Non-pigmented ciliary epithelial cell (primary cell): ENCODE results near the gene SYK.
"Not testable (repeated sequence)": the region's sequence is repeated elsewhere in the genome, so short reads cannot be mapped to it uniquely, and the experiment has no call there.

Experiments used
- DNase-seq: peaks from one replicate; pipeline ENCODE4 v3.0.0-alpha.2; 2010; ENCODE audit warnings: low read depth

The SYK gene

GRCh38 chr9:90880669-90881068, 79.0 kb downstream of the SYK start:
- DNase-seq = no peak

DNA sequence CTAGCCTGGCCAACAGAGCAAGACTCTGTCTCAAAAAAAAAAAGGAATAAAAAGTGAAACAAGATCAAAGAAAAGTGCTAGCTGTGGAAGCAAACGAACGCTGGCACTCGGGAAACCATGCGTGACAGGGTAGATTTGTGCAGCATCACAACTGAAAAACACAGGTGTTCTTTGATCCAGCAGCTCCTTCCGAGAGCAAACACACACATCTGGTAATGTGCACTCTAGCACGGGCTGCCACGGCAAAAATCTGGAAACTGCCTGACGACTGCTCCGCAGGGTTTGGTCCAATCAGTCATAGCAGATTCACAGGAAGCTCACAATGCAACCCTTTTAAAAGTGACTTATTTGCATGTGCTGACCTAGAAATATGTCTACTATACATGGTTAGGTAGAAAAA, 80.0 kb downstream of the SYK start:
- DNase-seq = no peak

GRCh38 chr9:90882991-90883600, 81.5 kb downstream of the SYK start:
- DNase-seq = no peak

- no peak for DNase-seq
Observed at GRCh38 chr9:90883661-90884060, 82.0 kb downstream of the SYK start.

DNA sequence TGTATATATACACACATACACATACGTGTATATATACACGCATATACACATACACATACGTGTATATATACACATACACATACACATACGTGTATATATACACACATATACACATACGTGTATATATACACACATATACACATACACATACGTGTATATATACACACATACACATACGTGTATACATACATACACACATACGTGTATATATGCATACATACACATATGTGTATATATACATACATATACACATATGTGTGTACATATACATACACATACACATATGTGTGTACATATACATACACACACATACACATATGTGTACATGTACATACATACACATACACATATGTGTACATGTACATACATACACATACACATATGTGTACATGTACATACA, 82.6 kb downstream of the SYK start:
- DNase-seq = no peak

GRCh38 chr9:90886868-90887267, 85.2 kb downstream of the SYK start:
- not testable (repeated sequence) for DNase-seq

- no peak for DNase-seq
Observed at GRCh38 chr9:90888941-90889340, 87.3 kb downstream of the SYK start.

- DNase-seq = no peak
Observed at GRCh38 chr9:90890146-90890810, 88.7 kb downstream of the SYK start.

DNA sequence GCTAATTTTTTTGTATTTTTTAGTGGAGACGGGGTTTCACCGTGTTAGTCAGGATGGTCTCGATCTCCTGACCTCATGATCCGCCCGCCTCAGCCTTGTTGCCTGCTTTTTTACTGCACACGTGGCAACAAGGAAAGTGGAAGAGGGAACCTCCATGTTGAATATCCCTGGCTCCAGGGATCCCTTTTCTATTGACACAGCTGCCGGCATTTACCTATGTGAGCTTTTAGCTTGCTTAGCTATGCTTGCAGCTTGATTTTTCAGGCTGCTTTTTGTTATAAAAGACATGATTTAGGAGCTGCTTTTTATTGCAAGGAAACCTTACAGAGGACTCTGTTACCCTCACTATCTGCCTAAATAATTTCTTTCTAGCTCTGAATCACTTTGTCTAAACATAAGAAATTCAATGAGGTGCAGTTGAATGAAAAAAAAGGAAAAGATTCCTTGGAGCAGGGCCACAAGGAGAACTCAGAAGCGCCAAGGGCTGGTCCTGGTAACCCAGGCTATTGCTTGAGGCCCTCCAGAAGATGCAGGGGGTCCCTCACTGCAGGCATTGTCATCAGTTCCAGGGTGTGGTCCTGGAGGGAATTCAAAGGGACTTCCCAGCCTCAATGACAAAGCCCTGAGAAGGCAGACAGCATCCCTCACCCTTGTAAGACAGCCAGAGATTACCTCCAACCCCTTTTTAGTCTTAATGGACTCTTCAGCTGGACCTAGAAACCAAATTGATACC, 89.9 kb downstream of the SYK start:
- no peak for DNase-seq

- no peak for DNase-seq
Observed at GRCh38 chr9:90892918-90893317, 91.3 kb downstream of the SYK start.

- no peak for DNase-seq
Observed at GRCh38 chr9:90893706-90894105, 92.1 kb downstream of the SYK start.

GRCh38 chr9:90894986-90895687, 93.5 kb downstream of the SYK start:
- DNase-seq = no peak

GRCh38 chr9:90895786-90896185, 94.2 kb downstream of the SYK start:
- DNase-seq = no peak

- DNase-seq = no peak
Observed at GRCh38 chr9:90896231-90896630, 94.6 kb downstream of the SYK start.

- DNase-seq = no peak
Observed at GRCh38 chr9:90898228-90898627, 96.6 kb downstream of the SYK start.

- DNase-seq = no peak
Observed at GRCh38 chr9:90899287-90899686, 97.7 kb downstream of the SYK start.

DNA sequence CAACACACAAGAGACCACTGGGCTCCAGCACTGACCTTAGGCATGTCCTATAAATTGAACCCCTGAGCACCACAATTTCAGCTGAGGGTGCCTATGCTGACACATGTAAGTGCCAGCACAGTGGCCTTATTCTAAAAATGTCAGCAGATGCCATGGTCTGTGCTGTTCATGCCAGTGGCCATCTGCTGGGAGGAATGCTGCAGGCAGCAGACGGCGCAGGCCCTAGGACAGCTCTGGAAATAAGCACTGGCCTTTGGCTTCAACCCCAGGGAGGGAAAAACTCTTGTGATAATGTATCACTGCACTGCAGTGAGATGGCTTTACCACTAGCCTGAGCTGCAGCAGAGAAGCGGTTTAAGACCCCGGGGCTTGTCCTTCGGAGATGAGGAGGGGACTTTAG, 98.5 kb downstream of the SYK start:
- DNase-seq = no peak

GRCh38 chr9:90901933-90902332, 100.3 kb downstream of the SYK start:
- no peak for DNase-seq

DNA sequence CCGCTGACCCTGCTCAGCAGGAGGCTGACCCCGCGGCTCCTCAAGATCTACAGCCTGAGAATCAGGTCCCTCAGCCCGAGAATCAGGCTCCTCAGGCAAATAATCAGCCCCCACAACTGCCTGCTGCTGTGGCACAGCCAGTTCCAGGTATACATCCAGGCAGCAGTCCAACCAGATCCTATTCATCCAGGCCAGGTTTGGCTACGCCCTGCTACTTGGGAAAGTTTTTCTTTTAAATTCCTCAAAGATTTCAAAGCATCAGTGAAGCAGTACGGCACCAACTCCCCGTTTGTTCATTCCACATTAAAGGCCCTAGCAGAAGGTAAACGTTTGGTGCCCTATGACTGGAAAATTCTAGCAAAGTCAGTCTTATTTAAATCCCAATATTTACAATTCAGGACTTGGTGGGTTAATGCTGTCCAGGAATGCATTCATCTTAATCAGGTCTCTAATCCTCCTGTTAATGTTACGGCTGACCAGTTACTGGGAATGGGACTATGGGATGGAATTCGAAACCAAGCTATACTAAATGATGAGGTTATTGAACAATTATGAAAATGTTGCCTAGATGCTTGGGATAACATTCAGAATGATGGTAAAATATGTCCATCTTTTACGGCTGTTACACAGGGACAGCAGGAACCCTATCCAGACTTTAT, 102.3 kb downstream of the SYK start:
- DNase-seq = no peak

- no peak for DNase-seq
Observed at GRCh38 chr9:90904706-90905478, 103.3 kb downstream of the SYK start.

GRCh38 chr9:90905822-90906221, 104.2 kb downstream of the SYK start:
- no peak for DNase-seq
